ENCODE data around the gene RAB40B.

DNA sequence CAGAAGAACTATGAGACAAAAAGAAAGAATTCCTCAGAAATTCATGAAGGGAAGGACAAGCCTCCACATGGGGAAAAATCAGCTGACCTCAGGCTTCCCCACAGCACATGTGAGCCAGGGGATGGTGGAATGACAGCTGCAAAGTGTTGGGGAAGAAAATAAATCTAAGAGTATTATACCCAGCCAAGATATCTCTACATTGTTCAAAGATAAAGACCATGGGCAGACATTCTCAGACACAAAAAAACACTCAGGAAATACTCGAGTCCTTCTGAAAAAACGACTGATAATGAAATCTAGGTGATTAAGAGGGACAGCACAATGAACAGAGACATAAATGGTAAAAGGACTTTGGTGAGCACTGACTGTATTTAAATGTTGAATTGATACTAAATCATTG is 3.9 kb downstream of the RAB40B start:
- TF ChIP-seq, protein P1, sequence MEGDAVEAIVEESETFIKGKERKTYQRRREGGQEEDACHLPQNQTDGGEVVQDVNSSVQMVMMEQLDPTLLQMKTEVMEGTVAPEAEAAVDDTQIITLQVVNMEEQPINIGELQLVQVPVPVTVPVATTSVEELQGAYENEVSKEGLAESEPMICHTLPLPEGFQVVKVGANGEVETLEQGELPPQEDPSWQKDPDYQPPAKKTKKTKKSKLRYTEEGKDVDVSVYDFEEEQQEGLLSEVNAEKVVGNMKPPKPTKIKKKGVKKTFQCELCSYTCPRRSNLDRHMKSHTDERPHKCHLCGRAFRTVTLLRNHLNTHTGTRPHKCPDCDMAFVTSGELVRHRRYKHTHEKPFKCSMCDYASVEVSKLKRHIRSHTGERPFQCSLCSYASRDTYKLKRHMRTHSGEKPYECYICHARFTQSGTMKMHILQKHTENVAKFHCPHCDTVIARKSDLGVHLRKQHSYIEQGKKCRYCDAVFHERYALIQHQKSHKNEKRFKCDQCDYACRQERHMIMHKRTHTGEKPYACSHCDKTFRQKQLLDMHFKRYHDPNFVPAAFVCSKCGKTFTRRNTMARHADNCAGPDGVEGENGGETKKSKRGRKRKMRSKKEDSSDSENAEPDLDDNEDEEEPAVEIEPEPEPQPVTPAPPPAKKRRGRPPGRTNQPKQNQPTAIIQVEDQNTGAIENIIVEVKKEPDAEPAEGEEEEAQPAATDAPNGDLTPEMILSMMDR (IDR thresholded peaks at IDR 0.05; ENCODE audit: poor library complexity) = no peak
- TF ChIP-seq EZH2phosphoT487 (IDR thresholded peaks at IDR 0.05; ENCODE audit: low read depth, severe bottlenecking, unreplicated experiment) (no peak), EZH2 (IDR thresholded peaks at IDR 0.05; ENCODE audit: borderline replicate concordance) (no peak)

Measured in hepatocyte (in vitro differentiated cells).